ENCODE data around the gene SPRED3. TPM values are rescaled to one million over a fixed set of nuclear protein-coding genes. Genes with fewer than 3 reads are reported as not detected.

SPRED3 gene
- total and polyA plus RNA-seq, 9 of the 15 experiments (the other 6 are each of a cell fraction or from before 2014, with no cell fraction given) = 0.05 to 1.3 (median 0.36) TPM

GRCh38 chr19:38375098-38375493 lies 13.4 kb upstream of the SPRED3 start (continued):
- TF ChIP-seq, protein P1, sequence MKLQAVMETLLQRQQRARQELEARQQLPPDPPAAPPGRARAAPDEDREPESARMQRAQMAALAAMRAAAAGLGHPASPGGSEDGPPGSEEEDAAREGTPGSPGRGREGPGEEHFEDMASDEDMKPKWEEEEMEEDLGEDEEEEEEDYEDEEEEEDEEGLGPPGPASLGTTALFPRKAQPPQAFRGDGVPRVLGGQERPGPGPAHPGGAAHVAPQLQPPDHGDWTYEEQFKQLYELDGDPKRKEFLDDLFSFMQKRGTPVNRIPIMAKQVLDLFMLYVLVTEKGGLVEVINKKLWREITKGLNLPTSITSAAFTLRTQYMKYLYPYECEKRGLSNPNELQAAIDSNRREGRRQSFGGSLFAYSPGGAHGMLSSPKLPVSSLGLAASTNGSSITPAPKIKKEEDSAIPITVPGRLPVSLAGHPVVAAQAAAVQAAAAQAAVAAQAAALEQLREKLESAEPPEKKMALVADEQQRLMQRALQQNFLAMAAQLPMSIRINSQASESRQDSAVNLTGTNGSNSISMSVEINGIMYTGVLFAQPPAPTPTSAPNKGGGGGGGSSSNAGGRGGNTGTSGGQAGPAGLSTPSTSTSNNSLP (IDR thresholded peaks at IDR 0.05; ENCODE audit: borderline replicate concordance, low read depth, low read length) = no peak
- TF ChIP-seq NFYB (IDR thresholded peaks at IDR 0.05; ENCODE audit: extremely low read depth, insufficient read length) (no peak), FUS (optimal IDR thresholded peaks at IDR 0.05; ENCODE audit: low read depth, low read length) (no peak), ARID1B (IDR thresholded peaks at IDR 0.05) (0 out of 2 replicates have a peak, but pooled peaks have one; percentile 20), NCOR1 (IDR thresholded peaks at IDR 0.05) (no peak), PCBP2 (IDR thresholded peaks at IDR 0.05; ENCODE audit: low read depth, low read length, poor library complexity, severe bottlenecking) (no peak), ZC3H4 (CRISPR knock-in tag; IDR thresholded peaks at IDR 0.05; ENCODE audit: borderline replicate concordance) (0 out of 2 replicates have a peak, but pooled peaks have one; percentile 30), WHSC1 (IDR thresholded peaks at IDR 0.05; ENCODE audit: low read length) (no peak), KLF13 (tag; IDR thresholded peaks at IDR 0.05; ENCODE audit: borderline replicate concordance, low read depth) (no peak), C11orf30 (IDR thresholded peaks at IDR 0.05; ENCODE audit: low read depth) (no peak), MLLT1 (IDR thresholded peaks at IDR 0.05) (no peak), ZC3H8 (IDR thresholded peaks at IDR 0.05) (no peak), CXXC5 (CRISPR knock-in tag; IDR thresholded peaks at IDR 0.05) (no peak), SREBF2 (CRISPR knock-in tag; IDR thresholded peaks at IDR 0.05) (no peak)
- TF ChIP-seq, protein P2, sequence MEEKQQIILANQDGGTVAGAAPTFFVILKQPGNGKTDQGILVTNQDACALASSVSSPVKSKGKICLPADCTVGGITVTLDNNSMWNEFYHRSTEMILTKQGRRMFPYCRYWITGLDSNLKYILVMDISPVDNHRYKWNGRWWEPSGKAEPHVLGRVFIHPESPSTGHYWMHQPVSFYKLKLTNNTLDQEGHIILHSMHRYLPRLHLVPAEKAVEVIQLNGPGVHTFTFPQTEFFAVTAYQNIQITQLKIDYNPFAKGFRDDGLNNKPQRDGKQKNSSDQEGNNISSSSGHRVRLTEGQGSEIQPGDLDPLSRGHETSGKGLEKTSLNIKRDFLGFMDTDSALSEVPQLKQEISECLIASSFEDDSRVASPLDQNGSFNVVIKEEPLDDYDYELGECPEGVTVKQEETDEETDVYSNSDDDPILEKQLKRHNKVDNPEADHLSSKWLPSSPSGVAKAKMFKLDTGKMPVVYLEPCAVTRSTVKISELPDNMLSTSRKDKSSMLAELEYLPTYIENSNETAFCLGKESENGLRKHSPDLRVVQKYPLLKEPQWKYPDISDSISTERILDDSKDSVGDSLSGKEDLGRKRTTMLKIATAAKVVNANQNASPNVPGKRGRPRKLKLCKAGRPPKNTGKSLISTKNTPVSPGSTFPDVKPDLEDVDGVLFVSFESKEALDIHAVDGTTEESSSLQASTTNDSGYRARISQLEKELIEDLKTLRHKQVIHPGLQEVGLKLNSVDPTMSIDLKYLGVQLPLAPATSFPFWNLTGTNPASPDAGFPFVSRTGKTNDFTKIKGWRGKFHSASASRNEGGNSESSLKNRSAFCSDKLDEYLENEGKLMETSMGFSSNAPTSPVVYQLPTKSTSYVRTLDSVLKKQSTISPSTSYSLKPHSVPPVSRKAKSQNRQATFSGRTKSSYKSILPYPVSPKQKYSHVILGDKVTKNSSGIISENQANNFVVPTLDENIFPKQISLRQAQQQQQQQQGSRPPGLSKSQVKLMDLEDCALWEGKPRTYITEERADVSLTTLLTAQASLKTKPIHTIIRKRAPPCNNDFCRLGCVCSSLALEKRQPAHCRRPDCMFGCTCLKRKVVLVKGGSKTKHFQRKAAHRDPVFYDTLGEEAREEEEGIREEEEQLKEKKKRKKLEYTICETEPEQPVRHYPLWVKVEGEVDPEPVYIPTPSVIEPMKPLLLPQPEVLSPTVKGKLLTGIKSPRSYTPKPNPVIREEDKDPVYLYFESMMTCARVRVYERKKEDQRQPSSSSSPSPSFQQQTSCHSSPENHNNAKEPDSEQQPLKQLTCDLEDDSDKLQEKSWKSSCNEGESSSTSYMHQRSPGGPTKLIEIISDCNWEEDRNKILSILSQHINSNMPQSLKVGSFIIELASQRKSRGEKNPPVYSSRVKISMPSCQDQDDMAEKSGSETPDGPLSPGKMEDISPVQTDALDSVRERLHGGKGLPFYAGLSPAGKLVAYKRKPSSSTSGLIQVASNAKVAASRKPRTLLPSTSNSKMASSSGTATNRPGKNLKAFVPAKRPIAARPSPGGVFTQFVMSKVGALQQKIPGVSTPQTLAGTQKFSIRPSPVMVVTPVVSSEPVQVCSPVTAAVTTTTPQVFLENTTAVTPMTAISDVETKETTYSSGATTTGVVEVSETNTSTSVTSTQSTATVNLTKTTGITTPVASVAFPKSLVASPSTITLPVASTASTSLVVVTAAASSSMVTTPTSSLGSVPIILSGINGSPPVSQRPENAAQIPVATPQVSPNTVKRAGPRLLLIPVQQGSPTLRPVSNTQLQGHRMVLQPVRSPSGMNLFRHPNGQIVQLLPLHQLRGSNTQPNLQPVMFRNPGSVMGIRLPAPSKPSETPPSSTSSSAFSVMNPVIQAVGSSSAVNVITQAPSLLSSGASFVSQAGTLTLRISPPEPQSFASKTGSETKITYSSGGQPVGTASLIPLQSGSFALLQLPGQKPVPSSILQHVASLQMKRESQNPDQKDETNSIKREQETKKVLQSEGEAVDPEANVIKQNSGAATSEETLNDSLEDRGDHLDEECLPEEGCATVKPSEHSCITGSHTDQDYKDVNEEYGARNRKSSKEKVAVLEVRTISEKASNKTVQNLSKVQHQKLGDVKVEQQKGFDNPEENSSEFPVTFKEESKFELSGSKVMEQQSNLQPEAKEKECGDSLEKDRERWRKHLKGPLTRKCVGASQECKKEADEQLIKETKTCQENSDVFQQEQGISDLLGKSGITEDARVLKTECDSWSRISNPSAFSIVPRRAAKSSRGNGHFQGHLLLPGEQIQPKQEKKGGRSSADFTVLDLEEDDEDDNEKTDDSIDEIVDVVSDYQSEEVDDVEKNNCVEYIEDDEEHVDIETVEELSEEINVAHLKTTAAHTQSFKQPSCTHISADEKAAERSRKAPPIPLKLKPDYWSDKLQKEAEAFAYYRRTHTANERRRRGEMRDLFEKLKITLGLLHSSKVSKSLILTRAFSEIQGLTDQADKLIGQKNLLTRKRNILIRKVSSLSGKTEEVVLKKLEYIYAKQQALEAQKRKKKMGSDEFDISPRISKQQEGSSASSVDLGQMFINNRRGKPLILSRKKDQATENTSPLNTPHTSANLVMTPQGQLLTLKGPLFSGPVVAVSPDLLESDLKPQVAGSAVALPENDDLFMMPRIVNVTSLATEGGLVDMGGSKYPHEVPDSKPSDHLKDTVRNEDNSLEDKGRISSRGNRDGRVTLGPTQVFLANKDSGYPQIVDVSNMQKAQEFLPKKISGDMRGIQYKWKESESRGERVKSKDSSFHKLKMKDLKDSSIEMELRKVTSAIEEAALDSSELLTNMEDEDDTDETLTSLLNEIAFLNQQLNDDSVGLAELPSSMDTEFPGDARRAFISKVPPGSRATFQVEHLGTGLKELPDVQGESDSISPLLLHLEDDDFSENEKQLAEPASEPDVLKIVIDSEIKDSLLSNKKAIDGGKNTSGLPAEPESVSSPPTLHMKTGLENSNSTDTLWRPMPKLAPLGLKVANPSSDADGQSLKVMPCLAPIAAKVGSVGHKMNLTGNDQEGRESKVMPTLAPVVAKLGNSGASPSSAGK (IDR thresholded peaks at IDR 0.05) = no peak
